ENCODE data around the gene P2RX3. TPM values are rescaled to one million over a fixed set of nuclear protein-coding genes. Genes with fewer than 3 reads are reported as not detected.

The P2RX3 gene
- total RNA-seq, 1 donor from 2014 or later, result not detected

DNA sequence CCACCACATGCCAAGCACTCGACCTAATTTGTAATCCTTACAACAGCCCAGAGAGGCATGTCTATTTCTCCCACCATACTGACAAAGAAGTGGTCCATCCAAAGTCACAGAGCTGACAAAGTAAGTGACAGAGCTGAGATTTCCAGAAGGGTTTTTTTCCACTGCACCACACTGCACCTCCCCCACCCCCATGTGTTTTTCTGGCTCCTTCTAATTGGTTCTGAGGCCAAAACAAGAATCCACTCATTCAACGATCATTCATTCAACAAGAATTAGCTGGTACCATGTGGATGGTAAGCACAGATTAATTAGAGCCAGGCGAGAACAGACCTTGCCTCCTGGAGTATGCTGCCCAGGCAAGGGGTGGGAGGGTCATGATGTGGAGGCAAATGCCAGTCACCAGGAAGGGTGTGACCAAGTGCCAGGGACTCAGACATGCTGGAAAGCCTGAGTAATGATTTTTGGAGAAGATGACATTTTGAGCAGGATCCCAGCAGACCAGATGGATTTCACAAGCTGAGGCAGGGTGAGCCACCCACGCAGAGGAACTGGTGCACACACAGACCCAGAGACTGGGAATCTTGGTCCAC, 67.2 kb downstream of the P2RX3 start:
- no peaks in the 10 kb centered on the region for H3K4me1 Mint-ChIP-seq (ENCODE audit: low read depth)
- no peak for DNase-seq (ENCODE audit: low spot score, unreplicated experiment)
- peaks cover 3% of the 10 kb centered on the region for H3K36me3 Mint-ChIP-seq (ENCODE audit: insufficient read depth)
- no peak overlapping the region for H3K27ac Mint-ChIP-seq
- no peaks in the 10 kb centered on the region for H3K9me3 Mint-ChIP-seq (ENCODE audit: low read depth)
- no peaks in the 10 kb centered on the region for H3K27me3 Mint-ChIP-seq
- TF ChIP-seq, protein P1, sequence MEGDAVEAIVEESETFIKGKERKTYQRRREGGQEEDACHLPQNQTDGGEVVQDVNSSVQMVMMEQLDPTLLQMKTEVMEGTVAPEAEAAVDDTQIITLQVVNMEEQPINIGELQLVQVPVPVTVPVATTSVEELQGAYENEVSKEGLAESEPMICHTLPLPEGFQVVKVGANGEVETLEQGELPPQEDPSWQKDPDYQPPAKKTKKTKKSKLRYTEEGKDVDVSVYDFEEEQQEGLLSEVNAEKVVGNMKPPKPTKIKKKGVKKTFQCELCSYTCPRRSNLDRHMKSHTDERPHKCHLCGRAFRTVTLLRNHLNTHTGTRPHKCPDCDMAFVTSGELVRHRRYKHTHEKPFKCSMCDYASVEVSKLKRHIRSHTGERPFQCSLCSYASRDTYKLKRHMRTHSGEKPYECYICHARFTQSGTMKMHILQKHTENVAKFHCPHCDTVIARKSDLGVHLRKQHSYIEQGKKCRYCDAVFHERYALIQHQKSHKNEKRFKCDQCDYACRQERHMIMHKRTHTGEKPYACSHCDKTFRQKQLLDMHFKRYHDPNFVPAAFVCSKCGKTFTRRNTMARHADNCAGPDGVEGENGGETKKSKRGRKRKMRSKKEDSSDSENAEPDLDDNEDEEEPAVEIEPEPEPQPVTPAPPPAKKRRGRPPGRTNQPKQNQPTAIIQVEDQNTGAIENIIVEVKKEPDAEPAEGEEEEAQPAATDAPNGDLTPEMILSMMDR (IDR thresholded peaks at IDR 0.05; ENCODE audit: unreplicated experiment), result no peak
- H3K4me3 Mint-ChIP-seq (ENCODE audit: low read depth), result no peak overlapping the region

- TF ChIP-seq, protein P1 (IDR thresholded peaks at IDR 0.05; ENCODE audit: unreplicated experiment), result no peak
- H3K9me3 Mint-ChIP-seq (ENCODE audit: low read depth), result no peaks in the 10 kb centered on the region
- no peak for DNase-seq (ENCODE audit: low spot score, unreplicated experiment)
- peaks cover 6% of the 10 kb centered on the region for H3K36me3 Mint-ChIP-seq (ENCODE audit: insufficient read depth)
- H3K27ac Mint-ChIP-seq, result no peak overlapping the region
- no peaks in the 10 kb centered on the region for H3K27me3 Mint-ChIP-seq
- no peak overlapping the region for H3K4me3 Mint-ChIP-seq (ENCODE audit: low read depth)
- H3K4me1 Mint-ChIP-seq (ENCODE audit: low read depth), result no peaks in the 10 kb centered on the region
Observed at GRCh38 chr11:57406337-57406904, 68.3 kb downstream of the P2RX3 start.

- Mint-ChIP-seq H3K36me3 (ENCODE audit: insufficient read depth) (peaks cover 6% of the 10 kb centered on the region), H3K4me3 (ENCODE audit: low read depth) (no peak overlapping the region), H3K27ac (no peak overlapping the region), H3K4me1 (ENCODE audit: low read depth) (no peaks in the 10 kb centered on the region), H3K9me3 (ENCODE audit: low read depth) (no peaks in the 10 kb centered on the region), H3K27me3 (no peaks in the 10 kb centered on the region)
- DNase-seq (ENCODE audit: low spot score, unreplicated experiment), result no peak
- TF ChIP-seq, protein P1 (IDR thresholded peaks at IDR 0.05; ENCODE audit: unreplicated experiment), result no peak
Observed at GRCh38 chr11:57407010-57407920, 69.1 kb downstream of the P2RX3 start.

- DNase-seq (ENCODE audit: low spot score, unreplicated experiment), result no peak
- H3K36me3 Mint-ChIP-seq (ENCODE audit: insufficient read depth), result peaks cover 6% of the 10 kb centered on the region
Observed at GRCh38 chr11:57407941-57408475, 69.9 kb downstream of the P2RX3 start.

More at GRCh38 chr11:57407941-57408475, 69.9 kb downstream of the P2RX3 start:
- no peaks in the 10 kb centered on the region for H3K9me3 Mint-ChIP-seq (ENCODE audit: low read depth)
- no peak overlapping the region for H3K4me3 Mint-ChIP-seq (ENCODE audit: low read depth)
- no peaks in the 10 kb centered on the region for H3K27me3 Mint-ChIP-seq
- H3K27ac Mint-ChIP-seq, result no peak overlapping the region
- TF ChIP-seq, protein P1 (IDR thresholded peaks at IDR 0.05; ENCODE audit: unreplicated experiment), result no peak
- H3K4me1 Mint-ChIP-seq (ENCODE audit: low read depth), result no peaks in the 10 kb centered on the region
